ENCODE results near the gene TMEM238. TPM values are rescaled to one million over a fixed set of nuclear protein-coding genes. Genes with fewer than 3 reads are reported as not detected.

The TMEM238 gene
- total RNA-seq, 1 experiment from 2014 or later: not detected

DNA sequence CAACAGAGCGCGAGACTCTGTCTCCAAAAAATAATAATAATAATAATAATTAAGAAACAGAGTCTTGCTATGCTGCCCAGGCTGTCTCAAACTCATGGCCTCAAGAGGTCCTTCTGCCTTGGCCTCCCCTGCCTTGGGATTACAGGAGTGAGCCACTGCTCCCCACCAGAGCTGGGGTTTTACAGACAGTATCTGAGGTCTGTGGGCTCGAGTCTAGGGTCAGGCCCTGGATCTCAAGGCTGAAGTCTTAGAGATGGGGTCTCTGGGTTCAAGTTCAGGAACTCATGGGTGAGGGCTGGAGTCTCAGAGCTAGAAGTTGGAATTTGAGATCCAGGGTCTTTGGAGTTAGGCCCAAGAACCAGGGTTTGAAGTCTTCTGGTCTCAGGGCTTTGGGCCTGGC lies 17.3 kb downstream of the TMEM238 start:
- H3K4me1 ChIP-seq (replicated peaks): peaks cover 47% of the 10 kb centered on the region
- H3K4me3 ChIP-seq: no peak overlapping the region
- H3K27ac ChIP-seq: no peak overlapping the region
- no peaks in the 10 kb centered on the region for H3K27me3 ChIP-seq (replicated peaks)
- H3K36me3 ChIP-seq: peaks cover 52% of the 10 kb centered on the region
- no peaks in the 10 kb centered on the region for H3K9me3 ChIP-seq (replicated peaks)
- DNase-seq (ENCODE audit: low read depth in 1 of 2, low spot score in 2 of 2): no peak

DNA sequence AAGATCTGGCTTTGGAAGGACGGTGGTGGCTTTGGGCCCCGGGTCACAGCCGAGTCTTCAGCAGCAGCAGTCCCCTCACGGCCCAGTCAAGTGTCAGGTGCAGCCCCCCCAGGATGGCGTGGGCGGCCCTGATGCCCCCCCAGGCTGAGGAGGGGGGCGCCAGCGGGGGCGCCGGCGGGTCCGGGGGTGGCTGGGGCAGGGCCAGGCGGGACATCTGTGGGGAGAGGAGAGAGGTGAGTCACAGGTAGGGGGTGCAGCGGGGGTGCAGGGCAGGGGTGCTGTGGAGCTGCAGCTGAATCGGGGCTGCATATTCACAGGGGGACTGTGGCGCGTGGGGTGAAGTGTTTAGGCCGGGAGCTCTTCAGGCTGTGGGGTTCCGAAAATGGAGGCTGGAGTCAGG lies 18.1 kb downstream of the TMEM238 start:
- H3K4me3 ChIP-seq: no peak overlapping the region
- H3K36me3 ChIP-seq: peaks cover 52% of the 10 kb centered on the region
- H3K4me1 ChIP-seq (replicated peaks): peaks cover 39% of the 10 kb centered on the region
- H3K27me3 ChIP-seq (replicated peaks): no peaks in the 10 kb centered on the region
- H3K9me3 ChIP-seq (replicated peaks): no peaks in the 10 kb centered on the region
- no peak for DNase-seq (ENCODE audit: low read depth in 1 of 2, low spot score in 2 of 2)
- no peak overlapping the region for H3K27ac ChIP-seq

DNA sequence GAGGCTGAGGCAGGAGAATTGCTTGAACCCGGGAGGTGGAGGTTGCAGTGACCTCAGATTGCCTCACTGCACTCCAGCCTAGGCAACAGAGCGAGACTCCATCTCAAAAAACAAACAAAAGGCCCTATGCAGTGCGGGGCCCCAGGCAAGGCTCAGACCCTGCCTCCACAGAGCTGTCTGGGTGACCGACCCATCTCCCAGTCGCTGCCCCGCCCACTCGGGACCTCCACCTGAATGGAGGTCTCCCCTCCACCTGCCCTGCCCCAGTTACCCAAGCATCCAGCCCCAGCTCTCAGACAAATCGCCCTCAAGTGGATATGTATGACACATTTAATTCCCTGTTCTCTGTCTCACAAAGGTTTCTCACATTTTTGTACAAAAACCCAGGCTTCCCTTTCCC lies 18.8 kb downstream of the TMEM238 start:
- DNase-seq (ENCODE audit: low read depth in 1 of 2, low spot score in 2 of 2): no peak
- H3K27me3 ChIP-seq (replicated peaks): no peaks in the 10 kb centered on the region
- H3K36me3 ChIP-seq: peaks cover 52% of the 10 kb centered on the region
- H3K4me1 ChIP-seq (replicated peaks): peaks cover 33% of the 10 kb centered on the region
- no peak overlapping the region for H3K4me3 ChIP-seq
- no peaks in the 10 kb centered on the region for H3K9me3 ChIP-seq (replicated peaks)
- H3K27ac ChIP-seq: no peak overlapping the region

DNA sequence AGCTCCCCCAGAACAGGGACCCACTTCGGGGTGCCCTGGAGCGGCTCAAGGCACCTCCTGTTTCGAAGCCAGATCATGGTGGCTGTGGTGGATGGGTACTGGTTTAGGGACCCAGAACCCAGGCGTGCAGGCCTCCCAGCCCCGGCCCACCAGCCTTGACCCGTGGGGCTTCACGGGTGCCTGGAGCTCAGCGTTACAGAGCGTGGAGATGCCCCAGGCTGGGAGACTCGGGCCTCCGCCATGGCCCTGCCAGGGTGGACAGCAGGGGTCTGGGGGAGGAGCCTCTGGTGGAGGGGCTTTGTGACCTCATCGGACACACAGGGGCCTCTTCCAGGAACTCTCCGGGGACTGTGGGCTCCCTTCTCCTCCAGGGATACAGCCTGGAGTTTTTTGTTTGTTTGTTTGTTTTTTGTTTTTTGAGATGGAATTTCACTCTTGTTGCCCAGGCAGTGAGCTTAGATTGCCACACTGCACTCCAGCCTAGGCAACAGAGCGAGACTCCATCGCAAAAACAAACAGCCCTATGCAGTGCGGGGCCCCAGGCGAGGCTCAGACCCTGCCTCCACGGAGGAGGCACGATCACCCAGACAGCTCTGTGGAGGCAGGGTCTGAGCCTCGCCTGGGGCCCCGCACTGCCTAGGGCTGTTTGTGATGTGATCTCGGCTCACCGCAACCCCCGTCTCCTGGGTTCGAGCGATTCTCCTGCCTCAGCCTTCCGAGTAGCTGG lies 20.9 kb downstream of the TMEM238 start, which contains the start of gene GARIN5B:
Gene GARIN5B (minus strand): TSS at position 271 of the 727 bp plus-strand sequence. CDS start 194 bp downstream, at position 77.
- Histone ChIP-seq H3K27me3 (replicated peaks) (0 out of 2 replicates have a peak, but pooled peaks cover 1% of the 10 kb centered on the region), H3K36me3 (peaks cover 35% of the 10 kb centered on the region), H3K4me3 (no peak within 1 kb of the TSS), H3K27ac (no peak within 1 kb of the TSS), H3K4me1 (replicated peaks) (peaks cover 17% of the 10 kb centered on the region), H3K9me3 (replicated peaks) (no peaks in the 10 kb centered on the region)
- DNase-seq (ENCODE audit: low read depth in 1 of 2, low spot score in 2 of 2): no peak

DNA sequence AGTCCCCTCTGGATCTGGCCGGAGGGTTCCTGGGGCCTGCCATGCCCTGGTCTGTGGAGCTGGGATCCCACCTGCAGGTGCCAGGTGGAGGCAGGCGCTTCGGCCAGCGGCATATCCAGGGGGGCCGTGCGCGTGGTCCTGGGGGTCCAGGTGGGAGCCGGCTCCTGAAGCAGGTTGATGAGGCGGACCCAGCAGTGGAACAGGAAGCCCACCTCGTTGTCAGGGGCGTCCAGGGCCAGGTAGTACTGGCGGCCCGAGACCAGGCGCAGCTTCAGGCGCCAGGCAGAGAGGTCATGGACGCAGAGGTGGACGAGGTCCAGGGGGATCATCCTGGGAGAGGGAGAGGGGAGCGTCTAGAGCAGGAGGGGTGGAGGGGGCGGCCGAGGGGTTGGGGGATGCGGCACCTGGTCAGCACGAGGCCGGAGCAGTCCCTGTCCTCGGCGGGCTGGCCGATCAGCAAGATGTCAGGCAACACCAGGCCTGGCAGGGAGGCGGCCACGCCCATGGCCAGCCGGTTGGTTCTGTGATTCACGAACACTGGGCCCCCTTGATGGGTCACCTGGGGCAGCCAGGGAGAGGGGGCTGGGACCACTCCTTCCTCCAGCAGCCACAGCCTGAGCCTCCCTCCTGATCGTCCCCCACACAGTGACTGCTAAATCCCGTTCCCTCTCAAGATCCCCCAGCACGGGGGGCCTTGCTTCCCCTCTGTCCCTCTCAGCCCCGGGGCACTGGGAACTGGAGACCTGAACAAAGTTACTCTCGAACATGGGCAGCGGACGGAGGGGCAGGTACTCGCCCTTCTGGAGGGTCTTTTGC lies 21.7 kb downstream of the TMEM238 start:
- Histone ChIP-seq H3K27ac (no peak overlapping the region), H3K4me1 (replicated peaks) (peaks cover 17% of the 10 kb centered on the region; the same call in 1 of the 2 replicates), H3K36me3 (peaks cover 27% of the 10 kb centered on the region), H3K27me3 (replicated peaks) (peaks cover 6% of the 10 kb centered on the region), H3K9me3 (replicated peaks) (no peaks in the 10 kb centered on the region), H3K4me3 (no peak overlapping the region)
- DNase-seq (ENCODE audit: low read depth in 1 of 2, low spot score in 2 of 2): no peak

DNA sequence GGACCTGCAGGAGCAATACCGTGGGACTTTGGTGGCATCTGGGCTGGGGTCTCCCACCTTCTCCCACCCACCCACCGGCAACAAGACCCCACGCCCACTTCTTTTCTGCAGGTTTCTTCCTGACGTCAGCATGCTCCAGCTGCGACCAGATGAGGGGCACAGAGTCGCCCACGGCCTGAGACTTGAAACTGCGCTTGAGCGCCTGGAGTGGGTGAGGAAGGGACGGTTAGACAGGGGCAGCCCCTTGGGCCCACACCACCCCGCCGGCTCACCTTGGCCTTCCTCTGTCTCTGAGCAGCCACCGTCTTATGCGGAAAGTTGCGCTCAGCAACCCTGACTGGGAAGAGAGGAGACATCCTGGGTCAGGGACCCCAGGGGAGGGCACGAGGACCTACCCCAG lies 23.2 kb downstream of the TMEM238 start:
- H3K27ac ChIP-seq: no peak overlapping the region
- peaks cover 14% of the 10 kb centered on the region for H3K36me3 ChIP-seq
- peaks cover 18% of the 10 kb centered on the region for H3K27me3 ChIP-seq (replicated peaks)
- no peak overlapping the region for H3K4me3 ChIP-seq
- H3K4me1 ChIP-seq (replicated peaks): peaks cover 14% of the 10 kb centered on the region; the same call in 1 of the 2 replicates
- H3K9me3 ChIP-seq (replicated peaks): no peaks in the 10 kb centered on the region
- no peak for DNase-seq (ENCODE audit: low read depth in 1 of 2, low spot score in 2 of 2)

DNA sequence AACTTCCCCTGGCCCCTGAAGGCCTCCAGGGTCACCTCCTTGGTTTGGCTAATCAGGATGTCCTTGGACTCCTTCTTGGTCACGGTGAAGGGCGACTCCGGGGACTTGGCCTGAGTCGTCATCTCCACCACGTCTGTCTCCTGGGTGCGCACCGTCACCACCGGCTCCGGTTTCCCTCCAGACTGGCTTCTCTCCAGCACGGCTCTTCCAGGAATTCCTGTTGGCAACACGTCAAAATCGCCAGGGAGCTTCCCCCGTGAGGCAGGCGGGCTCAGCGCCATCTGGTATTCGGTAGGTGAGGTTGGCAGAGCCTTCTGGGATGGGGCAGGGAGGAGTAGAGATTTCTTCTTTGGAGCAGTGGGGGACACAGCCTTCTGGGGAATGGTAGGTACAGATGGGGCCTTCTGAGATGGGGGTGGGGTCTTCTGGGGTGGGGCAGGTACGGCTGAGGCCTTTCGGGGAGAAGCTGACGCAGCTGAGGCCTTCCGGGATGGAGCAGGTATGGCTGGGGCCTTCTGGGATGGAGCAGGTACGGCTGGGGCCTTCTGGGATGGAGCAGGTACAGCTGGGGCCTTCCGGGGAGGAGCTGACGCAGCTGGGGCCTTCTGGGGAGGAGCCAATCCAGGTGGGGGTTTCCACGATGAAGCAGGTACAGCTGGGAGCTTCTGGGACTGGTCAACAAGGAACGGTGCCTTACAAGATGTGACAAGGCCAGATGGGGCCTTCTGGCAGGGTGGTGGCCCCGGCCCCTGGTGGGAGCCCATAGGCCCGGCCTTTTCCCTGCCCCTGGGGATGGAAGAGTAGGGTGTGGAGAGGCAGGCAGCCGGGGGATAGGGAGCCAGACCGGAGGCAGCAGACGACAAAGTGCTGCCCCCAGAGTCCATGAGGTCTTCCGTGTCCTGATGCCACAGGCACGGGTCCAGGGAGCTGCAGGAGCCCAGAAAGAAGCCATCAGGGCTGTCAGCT lies 24.9 kb downstream of the TMEM238 start:
- DNase-seq (ENCODE audit: low read depth in 1 of 2, low spot score in 2 of 2): no peak
- Histone ChIP-seq H3K36me3 (no peaks in the 10 kb centered on the region), H3K4me3 (no peak overlapping the region), H3K27ac (no peak overlapping the region), H3K27me3 (replicated peaks) (peaks cover 30% of the 10 kb centered on the region), H3K4me1 (replicated peaks) (peaks cover 5% of the 10 kb centered on the region; the same call in 1 of the 2 replicates), H3K9me3 (replicated peaks) (0 out of 2 replicates have a peak, but pooled peaks cover 3% of the 10 kb centered on the region)

DNA sequence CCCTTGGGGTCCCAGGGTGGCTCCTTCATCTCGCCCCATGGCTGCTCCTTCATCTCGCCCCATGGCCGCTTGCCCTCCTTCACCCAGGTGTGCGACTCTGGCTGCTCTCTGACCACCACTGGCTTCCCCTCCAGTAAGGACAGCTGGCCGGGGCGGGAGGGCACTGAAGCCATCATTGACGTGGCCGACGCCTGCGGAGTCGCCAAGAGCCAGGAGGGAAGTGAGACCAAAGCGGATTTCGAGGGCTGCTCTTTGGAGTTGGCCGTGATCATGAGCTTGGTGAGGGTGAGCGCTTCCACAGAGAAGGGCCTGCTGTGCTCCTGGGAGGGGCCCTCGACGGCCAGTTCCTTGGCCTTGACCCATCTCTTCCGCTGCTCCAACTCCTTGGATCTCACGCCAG lies 25.6 kb downstream of the TMEM238 start:
- H3K9me3 ChIP-seq (replicated peaks): 0 out of 2 replicates have a peak, but pooled peaks cover 3% of the 10 kb centered on the region
- DNase-seq (ENCODE audit: low read depth in 1 of 2, low spot score in 2 of 2): no peak
- H3K4me3 ChIP-seq: no peak overlapping the region
- peaks cover 10% of the 10 kb centered on the region for H3K4me1 ChIP-seq (replicated peaks)
- H3K27me3 ChIP-seq (replicated peaks): peaks cover 35% of the 10 kb centered on the region
- no peak overlapping the region for H3K27ac ChIP-seq
- no peaks in the 10 kb centered on the region for H3K36me3 ChIP-seq

DNA sequence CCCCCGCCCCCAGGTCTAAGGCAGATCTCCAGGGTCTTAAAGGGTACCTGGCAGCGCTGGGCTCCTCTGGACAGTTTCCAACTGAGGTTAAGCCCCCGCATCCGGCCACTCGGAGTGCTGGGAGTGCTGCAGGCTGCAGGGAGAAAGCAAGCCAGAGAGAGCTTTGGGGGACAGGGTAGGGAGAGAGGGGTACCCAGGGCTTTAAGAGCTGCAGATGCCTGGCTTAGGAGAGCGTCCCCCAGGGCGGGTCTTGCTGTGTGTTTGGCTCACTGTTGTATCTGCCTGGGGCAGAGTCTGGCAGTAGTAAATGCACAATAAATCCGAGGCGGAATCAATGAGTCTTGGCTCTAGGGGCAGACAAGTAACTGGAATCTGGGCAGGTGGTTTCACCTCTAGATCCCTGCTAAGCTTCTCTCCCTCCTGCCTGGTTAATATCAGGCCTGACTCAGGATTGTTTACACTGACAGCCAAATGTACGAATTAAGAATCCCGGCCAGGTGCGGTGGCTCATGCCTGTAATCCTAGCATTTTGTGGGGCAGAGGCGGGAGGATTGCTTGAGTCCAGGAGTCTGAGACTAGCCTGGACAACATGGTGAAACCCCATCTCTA lies 28.8 kb downstream of the TMEM238 start:
- no peak overlapping the region for H3K27ac ChIP-seq
- peaks cover 49% of the 10 kb centered on the region for H3K27me3 ChIP-seq (replicated peaks)
- H3K36me3 ChIP-seq: no peaks in the 10 kb centered on the region
- H3K4me1 ChIP-seq (replicated peaks): peaks cover 31% of the 10 kb centered on the region
- H3K4me3 ChIP-seq: no peak overlapping the region
- H3K9me3 ChIP-seq (replicated peaks): peaks cover 3% of the 10 kb centered on the region; the same call in 1 of the 2 replicates
- no peak for DNase-seq (ENCODE audit: low read depth in 1 of 2, low spot score in 2 of 2)

DNA sequence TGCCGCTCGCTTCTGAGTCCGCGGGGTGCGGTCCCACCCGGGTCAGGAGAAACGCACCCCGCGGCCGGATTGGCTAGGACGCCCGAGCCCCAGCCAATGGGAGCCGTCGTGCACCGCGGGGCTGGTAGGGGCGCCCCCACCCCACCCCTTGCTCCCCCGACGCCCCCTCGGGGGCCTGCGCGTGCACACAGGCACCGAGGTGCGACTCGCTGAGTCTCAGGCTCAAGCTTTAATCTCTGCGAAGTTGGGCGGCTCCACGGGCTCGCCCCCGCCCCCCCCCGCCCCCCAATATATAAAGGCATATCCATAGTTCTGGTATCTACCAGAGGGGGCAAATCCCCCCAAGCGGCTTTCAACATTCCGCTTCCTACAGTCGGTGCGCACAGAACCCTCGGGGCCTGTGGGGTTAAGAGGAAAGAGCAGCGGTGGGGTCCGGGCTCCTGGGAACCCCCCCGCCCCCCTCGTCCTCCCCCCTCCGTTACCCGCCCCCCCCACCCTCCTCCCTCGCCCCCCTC lies 29.3 kb downstream of the TMEM238 start, which contains the start of gene COX6B2:
Gene COX6B2 (minus strand): TSS at position 22 of the 515 bp plus-strand sequence. CDS start 198 bp downstream, outside the sequence.
- Histone ChIP-seq H3K36me3 (no peaks in the 10 kb centered on the region), H3K27me3 (replicated peaks) (peaks cover 49% of the 10 kb centered on the region), H3K9me3 (replicated peaks) (peaks cover 3% of the 10 kb centered on the region; the same call in 1 of the 2 replicates), H3K27ac (no peak within 1 kb of the TSS), H3K4me1 (replicated peaks) (peaks cover 33% of the 10 kb centered on the region), H3K4me3 (peak within 1 kb of the TSS; percentile 23)
- DNase-seq (ENCODE audit: low read depth in 1 of 2, low spot score in 2 of 2): no peak

DNA sequence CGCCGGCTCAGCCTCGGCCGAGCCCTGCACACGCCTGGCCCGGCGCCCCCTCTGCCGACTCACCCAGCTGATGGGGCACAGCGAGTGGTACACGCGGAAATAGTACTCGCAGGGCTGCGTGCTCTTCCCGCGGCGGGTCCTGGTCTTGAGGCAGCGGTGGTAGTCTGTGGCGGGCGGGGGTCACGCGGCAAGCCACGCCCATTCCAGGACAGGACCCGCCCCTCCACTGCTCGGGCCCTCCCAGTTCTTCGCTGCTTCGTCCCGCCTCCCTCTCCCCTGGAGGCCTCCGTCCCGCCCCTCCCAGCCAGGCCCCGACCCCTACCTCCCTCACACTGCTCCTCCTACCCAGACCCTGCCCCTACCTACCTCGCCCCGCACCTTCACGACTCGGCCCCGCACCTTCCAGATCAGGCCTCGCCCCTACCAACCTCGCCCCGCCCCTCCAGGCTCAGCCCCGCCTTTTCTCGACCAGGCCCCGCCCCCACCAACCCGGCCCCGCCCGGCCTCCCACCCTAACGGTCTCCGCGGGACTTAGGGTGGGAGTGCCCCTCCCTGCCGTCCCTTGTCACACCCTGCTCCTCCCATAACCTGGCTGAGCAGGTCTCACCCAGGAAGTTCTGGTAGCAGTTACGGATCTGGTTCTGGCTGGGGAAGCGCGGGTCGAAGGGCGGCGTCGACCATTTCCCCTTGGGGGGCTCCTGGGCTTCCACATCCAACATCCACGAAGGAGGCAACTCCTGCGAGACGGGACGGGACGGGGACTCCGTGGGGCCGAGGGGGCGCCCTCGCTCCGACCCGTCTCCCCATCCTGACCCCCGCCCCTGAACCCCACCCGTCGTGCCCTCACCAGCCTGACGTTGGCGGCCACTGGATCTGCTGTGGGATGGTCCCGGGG lies 30.0 kb downstream of the TMEM238 start:
- Histone ChIP-seq H3K4me3 (peak overlapping the region; percentile 23), H3K4me1 (replicated peaks) (peaks cover 33% of the 10 kb centered on the region), H3K27ac (no peak overlapping the region), H3K36me3 (no peaks in the 10 kb centered on the region), H3K9me3 (replicated peaks) (peaks cover 3% of the 10 kb centered on the region; the same call in 1 of the 2 replicates), H3K27me3 (replicated peaks) (peaks cover 49% of the 10 kb centered on the region)
- peak in 1 of 2 experiments; percentile 56 for DNase-seq (ENCODE audit: low read depth in 1 of 2, low spot score in 2 of 2)

DNA sequence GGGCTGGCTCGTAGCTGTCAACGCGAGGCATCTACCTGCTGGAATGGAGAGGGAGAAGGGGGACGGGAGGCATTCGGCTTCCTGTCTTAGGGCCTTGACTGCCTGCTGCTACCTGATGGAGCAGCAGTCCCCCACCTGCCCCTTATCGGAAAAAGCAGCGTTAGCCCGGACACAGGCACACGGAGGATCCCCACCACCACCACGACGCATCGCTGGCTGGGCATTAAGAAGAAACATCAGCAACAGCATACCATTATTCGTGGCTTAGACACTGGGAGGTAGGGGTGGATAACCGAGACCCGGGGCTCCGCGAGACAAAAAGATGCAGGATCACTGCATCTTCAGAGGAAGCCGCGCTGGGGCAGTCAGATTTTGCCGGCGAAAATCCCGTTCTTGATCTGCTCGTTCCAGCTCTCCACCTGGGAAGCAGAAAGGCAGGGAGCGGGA lies 30.7 kb downstream of the TMEM238 start:
- Histone ChIP-seq H3K27me3 (replicated peaks) (peaks cover 49% of the 10 kb centered on the region), H3K9me3 (replicated peaks) (peaks cover 3% of the 10 kb centered on the region; the same call in 1 of the 2 replicates), H3K36me3 (no peaks in the 10 kb centered on the region), H3K4me3 (peak overlapping the region; percentile 23), H3K27ac (no peak overlapping the region), H3K4me1 (replicated peaks) (peaks cover 33% of the 10 kb centered on the region)
- no peak for DNase-seq (ENCODE audit: low read depth in 1 of 2, low spot score in 2 of 2)
